Suppressor macrophage treated with lipopolysaccharide for 4 hours (primary cell): Measurements from ENCODE around the gene YPEL3.
A peak's percentile ranks its signal among the peaks of the same experiment; 100 is the strongest.
"Not testable (repeated sequence)": the region's sequence is repeated elsewhere in the genome, so short reads cannot be mapped to it uniquely, and the experiment has no call there.

ENCODE experiments used
- DNase-seq: peaks from one replicate; pipeline ENCODE4 v3.0.0-alpha.2; 2020

YPEL3 gene

GRCh38 chr16:30096105-30096861, at the start of gene YPEL3:
Gene YPEL3, minus strand, starts transcription at chr16:30096213. Its CDS starts 731 bp downstream, at chr16:30095482.
- peak; percentile 79 for DNase-seq

GRCh38 chr16:30145657-30146056, 49.6 kb upstream of the YPEL3 start:
- DNase-seq: no peak

- DNase-seq: no peak
These were observed 48.9 kb upstream of the YPEL3 start for GRCh38 chr16:30144917-30145316.

GRCh38 chr16:30144017-30144416, 48.0 kb upstream of the YPEL3 start:
- DNase-seq: no peak

- DNase-seq: no peak
These were observed 47.3 kb upstream of the YPEL3 start for GRCh38 chr16:30143347-30143702.

- DNase-seq: peak; percentile 52
These were observed 46.8 kb upstream of the YPEL3 start for GRCh38 chr16:30142672-30143346.

GRCh38 chr16:30141750-30142149, 45.7 kb upstream of the YPEL3 start:
- no peak for DNase-seq

- peak; percentile 26 for DNase-seq
These were observed 43.8 kb upstream of the YPEL3 start for GRCh38 chr16:30139583-30140481.

- no peak for DNase-seq
These were observed 41.9 kb upstream of the YPEL3 start for GRCh38 chr16:30137897-30138296.

GRCh38 chr16:30136971-30137605, 41.1 kb upstream of the YPEL3 start:
- DNase-seq: peak; percentile 71

GRCh38 chr16:30132591-30132990, 36.6 kb upstream of the YPEL3 start:
- DNase-seq: no peak

GRCh38 chr16:30131869-30132475, 36.0 kb upstream of the YPEL3 start:
- no peak for DNase-seq

- no peak for DNase-seq
These were observed 32.0 kb upstream of the YPEL3 start for GRCh38 chr16:30127993-30128392.

- DNase-seq: not testable (repeated sequence)
These were observed 29.7 kb upstream of the YPEL3 start for GRCh38 chr16:30125690-30126089.

- no peak for DNase-seq
These were observed 29.0 kb upstream of the YPEL3 start for GRCh38 chr16:30124985-30125379.

- no peak for DNase-seq
These were observed 26.7 kb upstream of the YPEL3 start for GRCh38 chr16:30122604-30123160.

GRCh38 chr16:30121741-30122571, 25.9 kb upstream of the YPEL3 start:
- no peak for DNase-seq

GRCh38 chr16:30120340-30121105, 24.5 kb upstream of the YPEL3 start:
- DNase-seq: no peak

GRCh38 chr16:30119428-30119827, 23.4 kb upstream of the YPEL3 start:
- no peak for DNase-seq

GRCh38 chr16:30117768-30118167, 21.8 kb upstream of the YPEL3 start:
- DNase-seq: no peak
